Measurements from ENCODE around the gene PRKCA. TPM values are rescaled to one million over a fixed set of nuclear protein-coding genes. Genes with fewer than 3 reads are reported as not detected.
"Not testable (repeated sequence)": the region's sequence is repeated elsewhere in the genome, so short reads cannot be mapped to it uniquely, and the experiment has no call there.

Gene PRKCA
- total RNA-seq, 1 donor from 2014 or later, result 127 TPM

DNA sequence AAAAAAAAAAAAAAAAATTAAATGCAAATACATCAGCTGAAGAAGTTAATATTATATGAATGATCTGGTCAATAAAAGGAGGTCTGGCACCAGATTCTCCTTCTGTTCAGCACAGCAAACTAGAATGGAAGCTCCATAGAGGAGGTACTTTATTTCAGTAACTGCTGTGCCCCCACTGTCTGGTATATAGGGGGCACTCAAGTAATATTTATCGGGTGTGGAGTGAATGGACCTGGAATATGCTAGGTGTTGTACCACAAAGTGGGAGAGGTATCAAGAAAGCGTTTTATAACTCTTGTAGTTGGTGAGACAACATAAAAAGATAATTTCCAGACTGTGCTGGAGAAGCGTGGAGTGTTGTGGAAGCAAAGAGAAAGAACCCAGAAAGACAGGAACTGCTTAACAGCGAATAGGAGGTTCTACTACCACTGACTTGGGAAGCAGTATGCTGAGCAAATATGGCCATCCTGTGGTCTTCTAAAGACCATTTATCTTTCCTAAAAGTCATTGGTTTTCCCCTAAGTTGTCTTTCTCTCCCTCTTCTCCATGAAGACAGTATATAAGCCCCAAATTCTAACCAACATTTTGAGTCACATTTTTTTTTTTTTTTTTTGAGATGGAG, 12.2 kb upstream of the PRKCA start:
- DNase-seq (ENCODE audit: low spot score), result no peak

DNA sequence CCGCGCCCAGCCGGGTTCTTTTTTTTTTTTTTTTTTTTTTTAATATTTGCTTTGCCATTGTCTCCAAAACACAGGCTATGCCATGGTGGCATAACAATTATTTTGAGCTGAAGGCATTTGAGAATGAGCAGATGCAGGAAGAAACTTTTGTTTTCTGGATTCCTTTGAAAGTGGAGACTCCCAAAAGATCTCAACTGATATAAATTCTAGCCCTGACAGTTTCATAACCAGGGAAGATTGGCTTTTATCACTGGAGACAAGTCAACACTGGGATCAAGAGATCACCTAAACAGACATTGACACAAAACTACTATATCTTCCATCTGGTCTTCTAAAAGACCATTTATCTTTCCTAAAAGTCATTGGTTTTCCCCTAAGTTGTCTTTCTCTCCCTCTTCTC, 10.1 kb upstream of the PRKCA start:
- no peak for DNase-seq (ENCODE audit: low spot score)

DNA sequence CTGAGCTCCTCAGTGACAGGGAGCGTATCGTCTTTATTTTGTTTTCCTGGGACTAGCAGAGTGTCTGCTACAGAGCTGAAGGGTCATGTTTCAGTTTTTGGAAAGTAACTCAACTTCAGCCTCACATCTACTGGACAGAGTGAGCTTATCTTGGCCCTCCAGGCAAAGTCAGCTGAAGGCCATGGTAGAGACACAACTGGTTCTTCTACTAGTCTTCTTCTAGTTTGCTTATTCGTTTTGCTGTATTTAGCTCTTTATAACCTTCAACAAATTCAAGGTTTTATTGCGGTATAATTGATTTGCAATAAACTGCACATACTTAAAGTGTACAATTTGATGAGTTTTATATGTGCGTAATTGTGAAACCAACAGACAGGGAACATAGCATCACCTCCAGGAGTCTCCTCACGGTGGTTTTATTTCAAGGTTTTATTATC, 6.1 kb upstream of the PRKCA start:
- DNase-seq (ENCODE audit: low spot score), result no peak

DNA sequence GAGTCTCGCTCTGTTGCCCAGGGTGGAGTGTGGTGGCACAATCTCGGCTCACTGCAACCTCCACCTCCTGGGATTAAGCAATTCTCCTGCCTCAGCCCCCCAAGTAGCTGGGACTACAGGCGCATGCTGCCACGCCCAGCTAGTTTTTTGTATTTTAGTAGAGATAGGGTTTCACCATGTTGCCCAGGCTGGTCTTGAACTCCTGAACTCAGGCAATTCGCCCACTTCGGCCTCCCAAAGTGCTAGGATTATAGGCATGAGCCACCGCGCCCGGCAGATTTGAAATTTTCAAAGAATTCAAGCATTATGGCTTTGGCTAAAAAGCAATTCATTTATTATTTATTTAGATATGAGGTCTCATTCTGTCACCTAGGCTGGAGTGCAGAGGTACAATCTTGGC, 5.0 kb upstream of the PRKCA start:
- not testable (repeated sequence) for DNase-seq (ENCODE audit: low spot score)

DNA sequence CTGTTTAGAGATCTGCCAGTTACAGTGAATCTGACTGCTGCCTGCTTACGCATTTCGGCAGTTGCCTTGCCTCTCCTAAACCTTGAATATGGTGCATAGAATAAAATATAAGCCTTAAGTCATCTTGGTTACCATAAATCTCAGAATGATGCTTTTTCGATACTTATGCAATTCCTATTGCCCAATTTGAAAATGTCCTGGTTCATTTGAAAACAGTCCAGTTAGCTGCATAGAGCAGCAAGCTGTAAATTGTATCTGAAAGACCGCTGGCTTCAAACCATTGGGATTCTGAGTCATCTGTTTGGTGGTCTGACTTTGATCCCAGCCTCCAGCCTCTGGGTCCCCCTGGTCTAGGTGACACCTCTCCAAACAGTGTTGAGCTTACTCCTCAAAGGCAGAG, 2.7 kb upstream of the PRKCA start:
- DNase-seq (ENCODE audit: low spot score), result no peak

DNA sequence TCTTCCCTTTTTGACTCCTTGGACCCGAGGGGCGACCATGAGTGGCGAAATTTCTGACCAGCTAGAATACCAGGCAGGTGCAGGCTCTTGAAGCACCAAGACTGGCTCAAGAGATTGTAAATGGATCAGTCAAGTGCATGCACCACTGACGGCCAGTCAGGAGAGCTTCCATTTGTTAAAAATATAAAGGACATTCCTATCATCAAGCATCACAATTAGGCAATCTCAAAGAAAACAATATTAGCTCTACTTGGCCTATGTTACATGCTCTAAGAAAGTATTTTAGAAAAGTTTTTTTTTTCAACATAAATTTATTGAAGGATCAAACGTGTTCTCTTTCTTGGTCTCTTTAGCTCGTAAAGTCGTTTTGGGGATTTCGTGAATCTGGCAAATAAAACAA, 1.5 kb upstream of the PRKCA start:
- no peak for DNase-seq (ENCODE audit: low spot score)

DNA sequence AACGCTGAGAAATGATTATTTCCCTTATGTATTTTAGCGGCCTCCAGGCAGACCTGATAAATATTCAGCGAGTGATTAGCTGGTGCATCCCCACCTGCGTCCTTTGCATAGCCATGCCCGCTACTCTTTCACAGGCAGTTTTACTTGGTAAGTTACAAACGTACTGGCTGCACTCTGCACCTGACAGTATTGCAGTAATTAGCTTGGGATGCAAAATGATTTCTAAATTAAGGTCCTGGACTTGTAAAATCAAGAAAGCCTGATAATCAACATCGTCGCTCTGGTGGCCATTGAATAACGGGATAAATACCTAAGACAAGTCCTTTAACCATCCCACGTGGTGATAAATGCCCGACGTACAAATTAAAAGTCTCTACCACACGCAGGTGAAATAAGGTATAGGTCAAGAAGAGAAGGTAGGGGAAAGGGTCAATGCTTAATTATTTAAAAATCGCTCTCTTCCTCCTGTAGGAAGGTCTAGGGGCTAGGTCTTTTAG, 998 bp upstream of the PRKCA start:
- DNase-seq (ENCODE audit: low spot score), result no peak

DNA sequence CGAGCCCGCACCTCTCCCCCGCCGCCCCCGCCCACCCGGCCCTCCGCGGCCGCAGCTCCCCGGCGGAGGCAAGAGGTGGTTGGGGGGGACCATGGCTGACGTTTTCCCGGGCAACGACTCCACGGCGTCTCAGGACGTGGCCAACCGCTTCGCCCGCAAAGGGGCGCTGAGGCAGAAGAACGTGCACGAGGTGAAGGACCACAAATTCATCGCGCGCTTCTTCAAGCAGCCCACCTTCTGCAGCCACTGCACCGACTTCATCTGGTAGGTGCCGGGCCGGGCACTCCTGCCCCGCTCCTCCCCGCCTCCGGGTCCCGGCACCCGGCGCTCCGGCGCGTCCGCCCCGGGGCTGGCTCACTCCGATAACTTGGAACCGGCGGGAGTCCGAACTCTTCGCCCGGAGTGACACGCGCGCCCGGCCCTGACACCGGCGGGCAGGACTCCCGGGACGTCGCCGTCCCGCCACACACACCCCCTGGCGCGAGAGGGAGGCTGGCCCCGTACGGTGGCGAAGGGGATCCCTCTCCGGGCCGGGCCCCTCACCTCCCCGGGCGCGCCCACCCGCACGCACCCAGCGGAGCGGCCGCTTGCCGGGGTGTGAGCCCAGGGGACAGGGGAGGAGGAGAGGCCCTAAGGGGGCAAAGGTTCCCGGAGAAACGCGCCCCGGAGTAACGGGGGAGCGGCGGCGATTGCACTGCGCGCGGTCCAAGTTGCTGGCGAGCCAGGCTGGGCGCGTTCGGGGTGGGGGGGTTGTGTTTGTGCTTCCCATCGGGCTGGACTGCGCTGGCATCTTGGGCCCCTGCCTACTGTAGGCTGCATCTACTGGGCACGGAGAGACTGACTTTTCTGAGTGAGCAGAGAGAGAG, 581 bp downstream of the PRKCA start:
- peak; percentile 61 for DNase-seq (ENCODE audit: low spot score)

DNA sequence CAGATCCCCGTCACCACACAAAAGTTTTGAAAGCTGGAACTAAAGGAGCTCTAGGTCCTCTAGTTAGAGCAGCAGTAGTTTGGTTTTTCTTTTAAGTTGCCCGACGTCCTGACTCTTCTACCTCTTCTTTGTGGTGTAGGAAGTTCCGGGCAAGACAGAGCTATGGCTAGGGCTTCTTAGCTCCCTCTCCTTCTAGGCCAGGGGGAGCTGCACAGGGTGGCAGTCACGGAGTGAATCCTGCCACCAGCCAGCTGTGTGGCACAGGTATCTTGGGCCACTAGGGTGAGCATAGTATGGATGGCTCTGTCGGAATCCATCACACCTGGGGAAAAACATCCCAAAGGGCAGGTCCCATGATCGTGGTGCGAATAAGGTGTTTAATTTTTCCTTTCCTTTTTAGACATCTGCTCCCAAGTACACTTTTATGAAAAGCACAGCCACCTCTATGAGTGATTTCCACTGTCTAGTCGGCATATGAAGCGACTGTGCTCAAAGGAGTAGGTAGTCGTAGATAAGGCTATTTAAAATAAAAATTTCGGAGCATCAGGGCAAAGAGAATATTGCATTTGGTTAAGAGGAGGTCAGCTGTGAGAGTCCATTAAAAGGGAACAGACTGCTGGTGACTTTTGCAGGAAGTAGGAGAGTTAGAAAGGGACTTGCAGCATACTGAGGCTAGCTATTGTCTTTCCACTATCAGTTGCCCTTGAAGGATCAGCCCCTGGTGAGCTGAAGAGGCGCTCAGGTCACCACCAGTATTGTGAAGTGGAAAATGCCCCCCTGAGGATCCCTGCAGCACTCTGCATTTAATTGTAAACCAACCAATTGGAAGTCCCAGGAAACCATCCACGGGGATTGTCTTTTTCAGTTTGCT, 2.1 kb downstream of the PRKCA start:
- DNase-seq (ENCODE audit: low spot score), result peak; percentile 23

DNA sequence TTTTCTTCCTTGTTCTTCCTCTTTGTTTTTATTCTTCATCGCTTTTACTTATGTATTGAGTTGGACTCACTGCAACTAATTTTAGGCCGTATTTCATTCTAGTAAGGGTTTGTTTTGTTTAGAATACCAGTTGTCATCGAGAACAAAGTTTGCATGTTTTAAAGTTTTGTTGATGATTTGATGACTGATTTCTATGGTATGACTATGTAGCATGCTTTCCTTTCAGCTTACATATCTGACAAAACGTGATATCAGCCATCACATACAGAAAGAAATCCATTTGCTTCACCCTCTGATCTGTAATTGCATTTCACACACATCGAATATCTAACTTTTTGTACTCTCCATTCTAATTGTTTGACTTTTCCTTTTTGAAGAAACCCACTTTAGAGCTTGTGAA, 4.0 kb downstream of the PRKCA start:
- DNase-seq (ENCODE audit: low spot score), result no peak

DNA sequence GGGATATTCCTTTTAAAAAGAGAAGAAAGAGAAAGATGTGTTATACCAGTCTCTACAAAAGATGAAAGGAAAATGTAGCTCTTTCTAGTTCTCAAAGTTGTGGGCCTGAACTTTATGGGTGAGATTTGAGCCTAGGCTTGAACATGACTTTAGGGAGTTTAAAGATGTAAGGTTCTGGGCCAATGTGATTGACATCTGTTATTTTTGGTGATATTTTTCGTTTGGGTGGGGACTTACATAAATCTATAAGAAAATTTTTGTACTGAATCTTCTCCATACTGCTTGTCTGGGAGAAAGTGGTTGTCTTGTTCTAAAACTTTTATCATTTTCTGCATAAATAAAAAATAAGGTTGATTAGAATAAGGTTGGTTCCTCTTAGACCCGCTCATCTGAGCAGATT, 4.8 kb downstream of the PRKCA start:
- DNase-seq (ENCODE audit: low spot score), result no peak

DNA sequence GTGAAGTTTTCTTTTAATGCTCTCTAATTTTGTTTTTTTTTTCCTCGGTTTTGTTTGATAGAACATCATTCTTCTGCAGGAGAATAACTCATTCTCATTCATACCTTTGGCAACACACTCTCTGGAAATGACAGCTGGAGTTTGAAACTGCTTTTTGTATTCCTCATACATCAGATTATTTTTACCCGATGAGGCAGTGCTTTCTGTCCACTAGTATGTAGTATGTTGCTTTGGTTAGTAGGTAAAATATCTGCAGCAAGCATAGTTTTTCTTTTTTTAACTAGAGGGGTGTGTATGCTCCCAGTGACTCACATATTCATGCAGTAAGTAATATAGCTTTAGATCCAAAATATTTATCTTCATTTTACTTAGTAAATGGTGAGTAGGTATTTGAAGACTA, 6.4 kb downstream of the PRKCA start:
- DNase-seq (ENCODE audit: low spot score), result no peak

DNA sequence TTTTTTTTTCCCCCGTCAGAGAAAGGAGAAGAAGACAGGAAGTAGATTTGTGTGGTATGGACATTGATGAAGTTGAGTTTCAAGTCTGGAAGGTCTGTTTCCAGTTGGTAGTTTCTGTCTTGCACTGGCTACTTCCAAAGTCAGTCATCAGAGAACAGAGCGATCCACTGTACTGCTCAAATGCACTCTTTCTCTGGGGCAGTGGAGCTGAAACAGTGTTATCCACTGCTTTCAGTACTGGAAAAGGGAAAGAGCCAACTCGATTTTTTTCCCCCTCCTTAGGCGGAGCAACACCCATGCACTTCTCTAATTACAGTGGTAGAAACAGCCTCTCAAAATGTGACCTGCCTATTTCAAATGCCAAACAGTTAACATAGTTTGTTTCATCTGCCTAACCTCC, 7.4 kb downstream of the PRKCA start:
- no peak for DNase-seq (ENCODE audit: low spot score)

DNA sequence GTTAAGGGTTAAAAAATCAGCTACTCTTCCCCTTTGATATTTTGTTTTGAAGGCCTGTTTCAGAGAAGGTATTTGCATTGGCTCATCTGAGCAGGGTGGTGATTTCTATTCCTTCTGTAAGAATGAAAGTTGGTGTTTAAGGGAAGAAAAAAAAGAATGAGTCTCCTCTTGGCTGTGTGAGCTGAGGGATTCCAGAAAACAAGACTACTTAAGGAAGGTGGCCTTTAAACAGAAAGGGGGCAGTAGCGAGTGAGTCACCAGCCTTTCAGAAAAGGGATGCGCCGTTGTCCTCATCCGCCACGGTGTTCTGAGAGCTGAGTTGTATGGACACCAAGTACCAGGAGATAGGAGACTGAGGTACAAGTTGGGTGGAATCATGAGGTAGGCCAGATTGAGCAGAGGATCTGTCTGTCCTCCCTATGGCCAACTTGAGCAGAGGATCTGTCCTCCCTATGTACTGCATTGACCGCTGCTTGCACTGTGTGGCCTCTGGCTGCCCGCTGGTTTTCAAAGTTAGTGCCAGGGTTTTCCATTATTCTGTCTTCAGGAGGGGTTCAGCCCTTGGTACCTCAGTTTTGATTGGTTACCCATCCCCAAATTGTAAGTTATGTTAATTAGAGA, 8.2 kb downstream of the PRKCA start:
- DNase-seq (ENCODE audit: low spot score), result no peak

DNA sequence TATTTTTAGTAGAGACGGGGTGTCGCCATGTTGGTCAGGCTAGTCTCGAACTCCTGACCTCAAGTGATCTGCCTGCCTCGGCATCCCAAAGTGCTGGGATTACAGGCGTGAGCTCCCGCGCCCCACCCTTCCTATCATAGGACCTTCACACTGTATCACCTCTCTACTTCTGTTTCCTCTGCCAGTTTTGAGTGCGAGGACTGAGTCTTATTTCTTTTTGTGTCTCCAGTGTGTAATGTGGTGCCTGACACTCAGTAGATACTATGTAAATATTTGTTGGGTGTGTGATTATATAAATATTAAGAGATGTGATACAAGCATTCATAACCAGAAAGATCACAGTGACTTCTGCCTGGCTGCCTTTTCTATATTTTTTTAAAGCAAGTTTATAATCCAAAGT, 10.5 kb downstream of the PRKCA start:
- DNase-seq (ENCODE audit: low spot score), result peak; percentile 48

DNA sequence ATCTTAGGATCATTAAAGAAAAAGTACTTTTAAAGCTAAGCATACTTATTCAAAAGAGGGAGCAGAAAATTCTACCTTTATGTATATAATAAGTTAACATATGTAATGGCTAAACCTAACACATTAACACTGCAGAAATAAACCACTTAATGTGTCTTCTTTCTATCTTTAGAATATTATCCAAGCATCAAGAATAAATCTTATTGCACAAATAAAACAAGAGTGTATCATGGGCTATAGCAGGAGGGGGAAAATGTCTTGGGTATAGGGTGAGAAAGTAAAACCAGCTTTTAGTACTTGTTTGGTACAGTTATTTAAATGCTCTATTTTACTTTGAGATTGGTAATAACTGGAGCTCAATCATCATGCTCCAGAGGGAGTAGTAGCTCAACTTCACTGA, 10.9 kb downstream of the PRKCA start:
- DNase-seq (ENCODE audit: low spot score), result no peak

DNA sequence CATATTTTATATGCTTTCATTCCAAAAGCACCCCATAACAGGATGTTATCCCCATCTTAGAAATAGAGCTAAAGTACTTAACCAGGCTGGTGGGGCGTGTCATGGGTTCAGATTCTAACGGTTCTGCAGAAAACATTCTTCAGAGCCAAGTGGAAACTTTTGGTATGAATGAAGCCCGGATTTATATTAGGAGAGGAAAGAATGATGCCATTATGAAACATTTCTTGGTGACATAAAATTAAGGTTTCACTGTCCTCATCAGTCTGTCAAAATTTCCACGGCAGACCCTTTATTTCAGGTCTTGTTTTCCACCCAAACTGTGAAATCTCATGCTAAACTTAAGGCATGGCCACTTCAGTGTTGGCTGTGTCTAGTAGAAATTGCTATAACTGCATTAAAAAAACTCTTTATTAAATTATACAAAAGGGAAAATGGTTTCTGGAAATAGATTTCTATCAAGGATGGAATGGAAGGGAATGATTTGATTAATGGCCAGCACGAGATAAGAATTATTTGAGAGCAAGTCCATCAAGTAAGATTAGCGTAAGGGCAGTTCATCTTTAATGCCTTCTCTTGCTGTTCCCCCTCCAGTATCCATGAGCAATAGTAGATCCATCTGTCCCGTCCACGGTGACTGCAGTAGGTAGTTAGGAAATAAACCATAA, 11.7 kb downstream of the PRKCA start:
- DNase-seq (ENCODE audit: low spot score), result no peak

DNA sequence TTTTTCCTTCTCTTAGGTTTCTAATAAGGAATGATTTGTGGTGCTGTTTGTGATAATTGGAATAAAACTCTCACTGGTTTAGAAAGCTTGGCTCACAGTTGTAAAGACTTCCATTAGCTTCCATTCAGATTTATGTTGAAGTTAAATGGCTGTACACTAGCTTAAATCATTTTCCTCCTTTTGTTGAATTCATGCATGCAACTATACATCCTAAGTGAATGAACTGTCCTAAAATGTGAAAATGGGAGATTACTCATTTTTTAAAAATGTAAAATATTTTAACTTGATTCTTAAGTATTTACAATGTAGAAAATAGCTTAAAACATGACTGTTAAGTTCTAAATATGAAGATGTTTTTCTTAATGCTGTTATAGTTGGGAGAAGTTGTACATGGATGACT, 15.2 kb downstream of the PRKCA start:
- no peak for DNase-seq (ENCODE audit: low spot score)

DNA sequence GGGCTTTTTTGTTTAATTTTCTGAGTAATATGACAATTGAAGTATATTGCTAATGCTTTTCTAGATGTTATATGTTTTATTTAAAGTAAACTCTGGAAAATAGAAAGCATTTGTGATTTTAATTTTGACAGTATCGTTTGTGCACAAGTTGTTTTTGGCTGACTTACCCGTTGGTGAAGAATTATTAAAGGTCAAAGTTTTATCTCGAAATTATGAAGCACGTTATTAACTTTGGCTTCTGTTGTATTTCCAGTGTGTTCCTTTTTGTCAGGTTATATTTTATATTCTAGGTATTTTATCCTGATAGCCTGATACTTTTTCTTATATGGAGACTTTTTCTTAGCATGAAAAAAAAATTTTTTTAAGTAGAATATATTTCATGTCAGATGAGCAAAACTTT, 16.8 kb downstream of the PRKCA start:
- DNase-seq (ENCODE audit: low spot score), result no peak

DNA sequence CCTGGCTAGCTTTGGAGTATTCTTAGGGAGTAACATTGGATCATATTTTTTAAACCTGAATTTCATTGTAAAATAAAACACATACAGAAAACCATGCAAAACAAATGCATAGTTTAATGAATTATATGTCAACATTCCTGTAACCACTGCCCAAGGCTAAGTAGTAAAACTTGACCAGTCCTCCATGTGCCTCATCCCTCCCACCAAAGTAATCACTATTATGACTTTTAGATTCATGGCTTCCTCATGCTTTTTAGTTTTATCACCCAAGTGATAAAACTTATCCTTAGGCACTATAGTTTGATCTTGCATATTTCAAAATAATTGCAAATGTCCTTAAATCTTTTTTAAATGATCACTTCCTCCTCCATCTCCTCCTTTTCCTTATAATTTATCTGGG, 20.4 kb downstream of the PRKCA start:
- no peak for DNase-seq (ENCODE audit: low spot score)

DNA sequence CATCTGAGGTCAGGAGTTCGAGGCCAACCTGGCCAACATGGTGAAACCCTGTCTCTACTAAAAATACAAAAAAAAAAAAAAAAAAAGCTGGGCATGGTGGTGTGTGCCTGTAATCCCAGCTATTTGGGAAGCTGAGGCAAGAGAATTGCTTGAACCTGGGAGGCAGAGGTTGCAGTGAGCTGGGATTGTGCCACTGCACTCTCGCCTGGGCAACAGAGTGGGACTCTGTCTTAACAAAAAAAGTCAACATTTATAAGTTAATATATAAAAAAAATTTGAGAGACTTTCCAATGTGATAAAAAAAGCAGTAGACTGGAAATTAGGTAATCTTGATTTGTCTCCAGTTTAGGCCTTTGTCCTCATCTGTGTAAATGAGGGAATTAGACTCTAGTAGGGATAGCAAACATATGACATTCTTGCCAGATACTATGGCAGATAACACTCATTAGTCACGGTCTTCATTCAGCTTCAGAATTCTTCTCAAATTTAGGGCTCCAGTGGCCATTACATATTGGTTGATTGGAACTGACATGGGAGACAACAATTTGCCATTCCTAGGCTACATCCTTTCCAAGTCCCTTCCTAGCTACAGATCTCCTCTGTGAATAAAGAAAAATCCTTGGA, 22.1 kb downstream of the PRKCA start:
- DNase-seq (ENCODE audit: low spot score), result not testable (repeated sequence)
